IMR-90 (cell line): ENCODE results near the gene MARCHF2. TPM values are rescaled to one million over a fixed set of nuclear protein-coding genes. Genes with fewer than 3 reads are reported as not detected.

Experiments
- ATAC-seq: fragments of 200-7000 bp; cut with Tn5 transposase; 2 replicates; pipeline ENCODE4 v1.9.1; 2020; ENCODE audit warnings: low read depth, mild to moderate bottlenecking, moderate library complexity
- BruUV-seq: library from RNA; stranded (reverse); fragments of 400-500 nt; replicated peaks from 2 replicates; lab custom pipeline; 2021; lab: Mats Ljungman, UMichigan
- CTCF ChIA-PET: fragments of 300-600 bp; formaldehyde crosslinking; extraction: SDS; loops from one replicate; lab custom pipeline; 2021; ENCODE audit warnings: antibody characterized with exemption; lab: Yijun Ruan, JAX
- POLR2A ChIA-PET: fragments of 300-600 bp; sonication (Branson Sonifier 250); formaldehyde crosslinking; loops from one replicate; lab custom pipeline; 2022; ENCODE audit warnings: antibody characterized with exemption; ENCODE audit not compliant: unreplicated experiment; lab: Charles Lee
- DNase-seq: peaks from one replicate; pipeline ENCODE4 v3.0.0; 2013
- H2AFZ ChIP-seq: replicated peaks from 2 replicates; pipeline ENCODE3; 2013; ENCODE audit warnings: low read length, mild to moderate bottlenecking; ENCODE audit not compliant: poor library complexity
- H2AK5ac ChIP-seq: 2 replicates; pipeline ENCODE4 v1.6.1; 2013; ENCODE audit warnings: low read depth, low read length, inconsistent platforms
- H2AK9ac ChIP-seq: replicated peaks from 2 replicates; pipeline ENCODE3; 2013; ENCODE audit warnings: mild to moderate bottlenecking, low read depth, low read length, moderate library complexity; ENCODE audit not compliant: poor library complexity
- H2BK120ac ChIP-seq: 2 replicates; pipeline ENCODE4 v1.6.1; 2013; ENCODE audit warnings: low read depth, low read length, inconsistent platforms
- H2BK15ac ChIP-seq: 3 replicates; pipeline ENCODE4 v1.6.1; 2013; ENCODE audit warnings: low read depth, low read length, inconsistent platforms
- H2BK20ac ChIP-seq: 2 replicates; pipeline ENCODE4 v1.6.1; 2013; ENCODE audit warnings: low read depth, mild to moderate bottlenecking, inconsistent platforms, low read length, moderate library complexity
- H2BK5ac ChIP-seq: 2 replicates; pipeline ENCODE4 v1.6.1; 2013; ENCODE audit warnings: mild to moderate bottlenecking, low read depth, low read length, inconsistent platforms; ENCODE audit not compliant: poor library complexity, severe bottlenecking
- H3K14ac ChIP-seq: replicated peaks from 2 replicates; pipeline ENCODE4 v1.6.1; 2013; ENCODE audit warnings: low read depth, low read length, inconsistent platforms
- H3K18ac ChIP-seq: 2 replicates; pipeline ENCODE4 v1.6.1; 2013; ENCODE audit warnings: low read depth, low read length, control low read depth
- H3K23ac ChIP-seq: 2 replicates; pipeline ENCODE4 v1.6.1; 2013; ENCODE audit warnings: low read depth, low read length, inconsistent platforms
- H3K27ac ChIP-seq: 2 replicates; pipeline ENCODE4 v1.5.1; 2013; ENCODE audit warnings: mild to moderate bottlenecking, control low read depth, low read length; ENCODE audit not compliant: insufficient read depth
- H3K27me3 ChIP-seq: 2 replicates; pipeline ENCODE4 v1.6.1; 2013; ENCODE audit warnings: low read length; ENCODE audit not compliant: control insufficient read depth, insufficient read depth
- H3K36me3 ChIP-seq: 2 replicates; pipeline ENCODE4 v1.6.1; 2013; ENCODE audit warnings: low read length, mixed read lengths; ENCODE audit not compliant: control insufficient read depth, insufficient read depth
- H3K4ac ChIP-seq: 2 replicates; pipeline ENCODE4 v1.6.1; 2013; ENCODE audit warnings: low read depth, low read length, inconsistent platforms
- H3K4me1 ChIP-seq: 2 replicates; pipeline ENCODE4 v1.6.1; 2013; ENCODE audit warnings: low read length, mixed read lengths; ENCODE audit not compliant: control insufficient read depth, insufficient read depth
- H3K4me2 ChIP-seq: 2 replicates; pipeline ENCODE4 v1.6.1; 2013; ENCODE audit warnings: low read depth, mild to moderate bottlenecking, control low read depth, low read length, moderate library complexity
- H3K4me3 ChIP-seq: 2 replicates; pipeline ENCODE4 v1.5.1; 2013; ENCODE audit warnings: low read depth, mild to moderate bottlenecking, control low read depth, low read length, moderate library complexity; ENCODE audit not compliant: insufficient read depth
- H3K56ac ChIP-seq: 2 replicates; pipeline ENCODE4 v1.6.1; 2013; ENCODE audit warnings: low read length, inconsistent platforms; ENCODE audit not compliant: insufficient read depth; ENCODE audit errors: extremely low read depth
- H3K79me1 ChIP-seq, 2 experiments: 2 replicates each; pipeline ENCODE4 v1.6.1; 2013; ENCODE audit warnings: low read length in 2 of 2, inconsistent platforms in 1 of 2, low read depth in 1 of 2
- H3K9ac ChIP-seq: 2 replicates; pipeline ENCODE4 v1.6.1; 2013; ENCODE audit warnings: low read depth, low read length, control low read depth
- H3K9me1 ChIP-seq: 2 replicates; pipeline ENCODE4 v1.6.1; 2013; ENCODE audit warnings: low read length, inconsistent platforms; ENCODE audit not compliant: insufficient read depth
- H3K9me3 ChIP-seq: 2 replicates; pipeline ENCODE4 v1.6.1; 2013; ENCODE audit warnings: low read length; ENCODE audit not compliant: control insufficient read depth, insufficient read depth
- H4K20me1 ChIP-seq: 2 replicates; pipeline ENCODE4 v1.6.1; 2013; ENCODE audit warnings: low read length, inconsistent platforms; ENCODE audit not compliant: insufficient read depth
- H4K5ac ChIP-seq: 2 replicates; pipeline ENCODE4 v1.6.1; 2013; ENCODE audit warnings: mild to moderate bottlenecking, low read depth, low read length, control low read depth
- H4K8ac ChIP-seq, 2 experiments: 2 replicates each; pipeline ENCODE4 v1.6.1; 2013; ENCODE audit warnings: low read depth in 2 of 2, low read length in 2 of 2, control low read depth in 1 of 2, inconsistent platforms in 1 of 2
- H4K91ac ChIP-seq: 2 replicates; pipeline ENCODE4 v1.6.1; 2013; ENCODE audit warnings: low read depth, low read length, inconsistent platforms; ENCODE audit not compliant: insufficient read depth
- CHD1 ChIP-seq: IDR thresholded peaks from 2 replicates; pipeline ENCODE4 v1.6.1; 2012; ENCODE audit warnings: low read depth, low read length, improper control_type of control experiment
- NFE2L2 ChIP-seq: fragments of 150-350 bp; IDR thresholded peaks from 2 replicates; pipeline ENCODE4 v1.6.1; 2016; ENCODE audit warnings: low read depth, mild to moderate bottlenecking, low read length
- WGBS, 2 experiments: methylation state at CpG; one replicate each; pipeline versions ENCODE4 v1.1.5 to v1.1.7; 2013; ENCODE audit warnings: missing lambda C conversion rate in 2 of 2; ENCODE audit not compliant: insufficient read length in 1 of 2; ENCODE audit errors: extremely low coverage in 2 of 2; 5-methylcytosine and 5-hydroxymethylcytosine counted together
- dilution Hi-C: fragments of 300-500 bp; cut with HindIII; formaldehyde crosslinking; loops from one replicate; pipeline ENCODE4 v1.14.3; 2018; ENCODE audit warnings: low sequenced_read_pairs; ENCODE audit not compliant: unreplicated experiment
- in situ Hi-C: fragments of 300-500 bp; cut with MboI; formaldehyde crosslinking; loops from 3 replicates; pipeline ENCODE4 v1.14.3; 2019; ENCODE audit warnings: low sequenced_read_pairs, inconsistent platforms, mixed read lengths
- intact Hi-C: fragments of 100-400 bp; cut with micrococcal nuclease; formaldehyde crosslinking; loops from 2 replicates; pipeline ENCODE4 v1.10.0; 2022
- polyA plus RNA-seq, 3 experiments: library from polyadenylated mRNA; depleted of rRNA; stranded (reverse); fragments of >200 nt; gene quantifications; 2 replicates each; pipeline ENCODE4 v1.2.3, GENCODE V29; 2012; ENCODE audit warnings: low replicate concordance in 1 of 3
- total RNA-seq: library from RNA; depleted of rRNA; stranded (reverse); fragments of >200 nt; gene quantifications from 2 replicates; pipeline ENCODE4 v1.2.3, GENCODE V29; 2012

The MARCHF2 gene
- total and polyA plus RNA-seq, 2 of the 4 experiments (the other 2 are of a cell fraction), result 33.8 to 58.8 TPM

- Histone ChIP-seq H3K14ac (no peak overlapping the region), H4K8ac (no peak overlapping the region), H2AK9ac (no peak overlapping the region), H3K36me3 (peaks cover 25% of the 10 kb centered on the region), H3K9ac (no peak overlapping the region), H3K4me1 (peaks cover 20% of the 10 kb centered on the region), H3K79me1 (peaks cover 8 to 40% of the 10 kb centered on the region in 2 experiments; a peak in 3 of 4 replicates), H2BK5ac (no peak overlapping the region), H3K9me3 (no peaks in the 10 kb centered on the region), H3K18ac (no peak overlapping the region), H3K27me3 (no peaks in the 10 kb centered on the region), H2BK15ac (no peak overlapping the region), H3K23ac (no peak overlapping the region), H4K5ac (no peak overlapping the region), H2BK20ac (no peak overlapping the region), H2AK5ac (peak overlapping the region; percentile 13; the same call in 1 of the 2 replicates), H3K4me2 (no peak overlapping the region), H3K56ac (no peak overlapping the region), H4K20me1 (peaks cover 16% of the 10 kb centered on the region), H3K4ac (0 out of 2 replicates have a peak overlapping the region, but pooled peaks have one; percentile 12), H2AFZ (no peak overlapping the region), H4K91ac (0 out of 2 replicates have a peak overlapping the region, but pooled peaks have one; percentile 35), H3K27ac (no peak overlapping the region), H2BK120ac (no peak overlapping the region), H3K9me1 (peaks cover 16% of the 10 kb centered on the region), H3K4me3 (no peak overlapping the region)
- intact Hi-C loops, result no loop called here
- no TSS peak for BruUV-seq
- dilution Hi-C loops, result no loop called here
- ChIA-PET CTCF (no interaction called here), POLR2A (no interaction called here)
- in situ Hi-C loops, result no loop called here
- no peak for ATAC-seq
- 95% methylated on average over 4 of the region's 19 CpGs; no CpG with 5 or more reads in 1 of the 2 experiments for WGBS, 2 experiments
- no peak for DNase-seq
- TF ChIP-seq NFE2L2 (no peak), CHD1 (no peak)
Observed at GRCh38 chr19:8370176-8371010, 42.7 kb upstream of the MARCHF2 start.
